Common myeloid progenitor, CD34-positive (primary cell): ENCODE results near the gene TACO1.
A peak's percentile ranks its signal among the peaks of the same experiment; 100 is the strongest.

Source experiments
- CTCF ChIA-PET: fragments of 350-600 bp; sonication (Branson Sonifier 250); formaldehyde crosslinking; loops from one replicate; lab custom pipeline; 2021; ENCODE audit warnings: antibody characterized with exemption; lab: Charles Lee
- POLR2A ChIA-PET: fragments of 350-600 bp; sonication (Branson Sonifier 250); formaldehyde crosslinking; loops from one replicate; lab custom pipeline; 2021; ENCODE audit warnings: antibody characterized with exemption; lab: Charles Lee
- DNase-seq, 3 donors: peaks; one replicate each; pipeline versions ENCODE4 v3.0.0 to v3.0.0-alpha.2; 2013
- H3K27ac ChIP-seq, 2 experiments: 1 replicate in 1 of 2; 2 replicates in 1 of 2; pipeline ENCODE4 v1.7.0; 2013; ENCODE audit warnings: inconsistent platforms in 2 of 2, low read length in 2 of 2, mild to moderate bottlenecking in 2 of 2, low read depth in 1 of 2, moderate library complexity in 1 of 2; ENCODE audit not compliant: severe bottlenecking in 2 of 2, insufficient read depth in 1 of 2, poor library complexity in 1 of 2
- H3K27me3 ChIP-seq, 5 experiments: replicated peaks in 2 of 5; 1 replicate in 3 of 5; 2 replicates in 2 of 5; pipeline versions ENCODE4 v1.6.1 to v1.7.0; 2013; ENCODE audit warnings: low read length in 4 of 5, mild to moderate bottlenecking in 2 of 5, moderate library complexity in 2 of 5, inconsistent platforms in 1 of 5; ENCODE audit not compliant: insufficient read depth in 5 of 5, control insufficient read depth in 4 of 5
- H3K36me3 ChIP-seq, 4 experiments: 1 replicate in 2 of 4; 2 replicates in 2 of 4; pipeline versions ENCODE4 v1.6.1 to v1.7.0; 2013; ENCODE audit warnings: low read length in 3 of 4, control low read depth in 1 of 4, mild to moderate bottlenecking in 1 of 4; ENCODE audit not compliant: control insufficient read depth in 4 of 4, insufficient read depth in 4 of 4
- H3K4me1 ChIP-seq, 4 experiments: 1 replicate in 3 of 4; 2 replicates in 1 of 4; pipeline versions ENCODE4 v1.6.1 to v1.7.1; 2013; ENCODE audit warnings: low read length in 3 of 4, mild to moderate bottlenecking in 3 of 4, control low read depth in 1 of 4, inconsistent platforms in 1 of 4, moderate library complexity in 1 of 4; ENCODE audit not compliant: control insufficient read depth in 4 of 4, insufficient read depth in 4 of 4; ENCODE audit errors: control extremely low read depth in 1 of 4
- H3K4me3 ChIP-seq, 7 experiments: 1 replicate in 4 of 7; 2 replicates in 3 of 7; pipeline versions ENCODE4 v1.5.1 to v1.7.0; 2013; ENCODE audit warnings: mild to moderate bottlenecking in 7 of 7, low read length in 6 of 7, moderate library complexity in 6 of 7, inconsistent platforms in 2 of 7, low read depth in 2 of 7, control low read depth in 1 of 7; ENCODE audit not compliant: insufficient read depth in 4 of 7, control insufficient read depth in 1 of 7; ENCODE audit errors: extremely low read depth in 1 of 7
- H3K9me3 ChIP-seq, 5 experiments: 1 replicate in 4 of 5; 2 replicates in 1 of 5; pipeline versions ENCODE4 v1.6.1 to v1.7.1; 2013; ENCODE audit warnings: low read length in 4 of 5, mild to moderate bottlenecking in 2 of 5, inconsistent platforms in 1 of 5, low read depth in 1 of 5, moderate library complexity in 1 of 5; ENCODE audit not compliant: control insufficient read depth in 4 of 5, insufficient read depth in 2 of 5; ENCODE audit errors: control extremely low read depth in 1 of 5
- WGBS: methylation state at CpG from one replicate; pipeline ENCODE4 v1.1.5; 2013; ENCODE audit not compliant: insufficient coverage; 5-methylcytosine and 5-hydroxymethylcytosine counted together

TACO1 gene

GRCh38 chr17:63623786-63624530 is 23.3 kb downstream of the TACO1 start:
- ChIA-PET POLR2A (interaction anchor here (0.6 kb wide), 1 partner anchor 178 kb away, joined by 3 read pairs; the partner anchor contains the start of gene CYB561), CTCF (interaction anchor here (0.6 to 2.6 kb wide), 6 partner anchors 10 to 189 kb away, joined by 3 to 12 read pairs (median 4); no protein-coding TSS in a partner anchor)
- peak overlapping the region in 1 of 2 experiments; percentile 68 for H3K27ac ChIP-seq
- H3K4me3 ChIP-seq: peak overlapping the region in 6 of 7 experiments; percentile 77 to 90 (median 84)
- DNase-seq: peak in 1 of 3 donors; percentile 28
- no peaks in the 10 kb centered on the region for H3K27me3 ChIP-seq
- WGBS: 42% methylated on average over 5 of the region's 7 CpGs
- no peaks in the 10 kb centered on the region for H3K36me3 ChIP-seq
- H3K4me1 ChIP-seq: peaks cover 14 to 41% (median 26%) of the 10 kb centered on the region in 4 experiments
- H3K9me3 ChIP-seq: no peaks in the 10 kb centered on the region

GRCh38 chr17:63624531-63624880 is 23.8 kb downstream of the TACO1 start:
- H3K36me3 ChIP-seq: no peaks in the 10 kb centered on the region
- ChIA-PET POLR2A (interaction anchor here (0.6 kb wide), 1 partner anchor 178 kb away, joined by 3 read pairs; the partner anchor contains the start of gene CYB561), CTCF (interaction anchor here (1.0 to 2.6 kb wide), 5 partner anchors 13 to 77 kb away, joined by 3 to 12 read pairs (median 3); no protein-coding TSS in a partner anchor)
- peaks cover 14 to 45% (median 27%) of the 10 kb centered on the region in 4 experiments for H3K4me1 ChIP-seq
- no peaks in the 10 kb centered on the region for H3K9me3 ChIP-seq
- no CpG with 5 or more reads among the region's 1 CpG for whole genome bisulfite sequencing
- H3K27me3 ChIP-seq: no peaks in the 10 kb centered on the region
- no peak overlapping the region for H3K27ac ChIP-seq
- DNase-seq: peak in 1 of 3 donors; percentile 30
- peak overlapping the region in 3 of 7 experiments; percentile 26 to 86 (median 32) for H3K4me3 ChIP-seq

- no peak for DNase-seq
- peak overlapping the region in 1 of 7 experiments; percentile 36 for H3K4me3 ChIP-seq
- CTCF ChIA-PET: interaction anchor here (1.0 to 2.6 kb wide), 7 partner anchors 9 to 39 kb away, joined by 3 to 12 read pairs (median 5); no protein-coding TSS in a partner anchor
- no peaks in the 10 kb centered on the region for H3K27me3 ChIP-seq
- no peaks in the 10 kb centered on the region for H3K9me3 ChIP-seq
- H3K4me1 ChIP-seq: peaks cover 14 to 43% (median 24%) of the 10 kb centered on the region in 4 experiments
- H3K36me3 ChIP-seq: no peaks in the 10 kb centered on the region
- POLR2A ChIA-PET: no interaction called here
- 29% methylated on average over 1 of the region's 4 CpGs for WGBS
- H3K27ac ChIP-seq: no peak overlapping the region
Measured at GRCh38 chr17:63626551-63627180, 26.0 kb downstream of the TACO1 start.

GRCh38 chr17:63629627-63630026 is 28.9 kb downstream of the TACO1 start:
- CTCF ChIA-PET: interaction anchor here (1.3 to 2.4 kb wide), 4 partner anchors 8 to 69 kb away, joined by 3 to 10 read pairs (median 6); no protein-coding TSS in a partner anchor
- no peaks in the 10 kb centered on the region for H3K9me3 ChIP-seq
- POLR2A ChIA-PET: interaction anchor here (1.1 kb wide), 1 partner anchor 9 kb away, joined by 3 read pairs; no protein-coding TSS in a partner anchor
- peaks cover 13 to 39% (median 28%) of the 10 kb centered on the region in 4 experiments for H3K4me1 ChIP-seq
- H3K4me3 ChIP-seq: no peak overlapping the region
- no peak overlapping the region for H3K27ac ChIP-seq
- WGBS: no CpG with 5 or more reads among the region's 1 CpG
- no peaks in the 10 kb centered on the region for H3K27me3 ChIP-seq
- no peak for DNase-seq
- peaks cover 0 to 11% (median 2%) of the 10 kb centered on the region in 4 experiments for H3K36me3 ChIP-seq

GRCh38 chr17:63631062-63631461 is 30.4 kb downstream of the TACO1 start:
- CTCF ChIA-PET: interaction anchor here (1.3 to 2.4 kb wide), 3 partner anchors 8 to 67 kb away, joined by 3 to 10 read pairs (median 7); no protein-coding TSS in a partner anchor
- WGBS: 100% methylated on average over 2 of the region's 3 CpGs

DNA sequence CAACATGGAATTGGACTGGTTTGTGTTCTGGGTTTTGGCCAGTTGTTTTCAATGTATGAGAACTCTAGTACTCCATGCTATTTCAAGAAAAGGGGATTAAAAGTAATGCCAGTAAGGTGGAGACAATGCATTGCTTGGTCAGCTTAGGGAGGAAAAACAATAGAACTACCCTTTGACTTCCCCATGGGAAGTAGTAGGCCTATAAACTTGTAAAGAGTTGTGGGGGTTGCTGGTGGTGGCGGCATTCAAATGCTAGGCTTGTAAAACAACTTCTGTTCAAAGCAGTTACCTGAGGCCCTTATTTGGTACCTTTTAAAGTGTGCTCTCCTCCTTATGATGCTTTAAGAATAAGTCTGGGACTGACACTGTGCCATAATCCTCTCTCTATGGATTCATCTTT is 30.9 kb downstream of the TACO1 start:
- no CpG with 5 or more reads among the region's 1 CpG for WGBS
- H3K27ac ChIP-seq: no peak overlapping the region
- peaks cover 8 to 28% (median 12%) of the 10 kb centered on the region in 4 experiments for H3K36me3 ChIP-seq
- ChIA-PET CTCF (no interaction called here), POLR2A (no interaction called here)
- no peaks in the 10 kb centered on the region for H3K27me3 ChIP-seq
- no peak overlapping the region for H3K4me3 ChIP-seq
- H3K9me3 ChIP-seq: no peaks in the 10 kb centered on the region
- peaks cover 19 to 41% (median 28%) of the 10 kb centered on the region in 4 experiments for H3K4me1 ChIP-seq
- DNase-seq: no peak

More at GRCh38 chr17:63631062-63631461, 30.4 kb downstream of the TACO1 start:
- POLR2A ChIA-PET: interaction anchor here (0.7 kb wide), 1 partner anchor 114 kb away, joined by 3 read pairs; no protein-coding TSS in a partner anchor
- Histone ChIP-seq H3K27ac (no peak overlapping the region), H3K27me3 (no peaks in the 10 kb centered on the region), H3K4me3 (no peak overlapping the region), H3K36me3 (peaks cover 4 to 22% (median 6%) of the 10 kb centered on the region in 4 experiments), H3K9me3 (no peaks in the 10 kb centered on the region), H3K4me1 (peaks cover 19 to 44% (median 29%) of the 10 kb centered on the region in 4 experiments)
- DNase-seq: no peak
